Measurements from ENCODE around the gene PPP1R12B. TPM values are rescaled to one million over a fixed set of nuclear protein-coding genes. Genes with fewer than 3 reads are reported as not detected.
"Not testable (repeated sequence)": the region's sequence is repeated elsewhere in the genome, so short reads cannot be mapped to it uniquely, and the experiment has no call there.

Gene PPP1R12B
- total RNA-seq, 2 donors from 2014 or later = 18.2 to 33.0 TPM

DNA sequence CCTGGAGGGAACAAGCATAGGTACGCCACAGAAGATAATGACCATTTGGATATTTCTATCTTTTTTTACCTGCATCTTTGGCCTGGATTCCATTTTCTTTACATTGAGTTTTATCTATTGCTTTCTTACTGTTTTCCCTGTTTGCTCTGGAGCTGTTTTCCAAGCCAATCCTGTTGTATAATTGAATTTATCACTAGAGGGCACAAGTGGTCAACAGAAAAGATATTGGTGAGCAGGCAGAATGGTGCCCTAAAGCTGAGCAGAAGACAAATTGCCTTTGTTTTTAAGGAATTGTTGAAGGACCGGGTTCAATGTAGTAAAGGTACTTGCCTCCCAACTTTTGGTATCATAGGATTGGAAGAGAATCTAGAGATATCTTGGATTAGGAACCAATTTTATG, 152.8 kb downstream of the PPP1R12B start:
- H3K4me1 ChIP-seq = peaks cover 14% of the 10 kb centered on the region
- no peak overlapping the region for H3K27ac ChIP-seq
- DNase-seq (peak in 1 of 4 donors; percentile 10), ATAC-seq (peak; percentile 64)
- no peaks in the 10 kb centered on the region for H3K9me3 ChIP-seq
- H3K4me3 ChIP-seq = no peak overlapping the region
- H3K36me3 ChIP-seq (replicated peaks in 1 of 2; ENCODE audit: insufficient read depth in 1 of 2, low read depth in 2 of 2) = no peaks in the 10 kb centered on the region
- no peaks in the 10 kb centered on the region for H3K27me3 ChIP-seq
- intact Hi-C loops (cut with DNase I) = loop anchor here (10.0 kb wide), 1 partner anchor 94 kb away; no protein-coding TSS in a partner anchor
- TF ChIP-seq, protein P1, sequence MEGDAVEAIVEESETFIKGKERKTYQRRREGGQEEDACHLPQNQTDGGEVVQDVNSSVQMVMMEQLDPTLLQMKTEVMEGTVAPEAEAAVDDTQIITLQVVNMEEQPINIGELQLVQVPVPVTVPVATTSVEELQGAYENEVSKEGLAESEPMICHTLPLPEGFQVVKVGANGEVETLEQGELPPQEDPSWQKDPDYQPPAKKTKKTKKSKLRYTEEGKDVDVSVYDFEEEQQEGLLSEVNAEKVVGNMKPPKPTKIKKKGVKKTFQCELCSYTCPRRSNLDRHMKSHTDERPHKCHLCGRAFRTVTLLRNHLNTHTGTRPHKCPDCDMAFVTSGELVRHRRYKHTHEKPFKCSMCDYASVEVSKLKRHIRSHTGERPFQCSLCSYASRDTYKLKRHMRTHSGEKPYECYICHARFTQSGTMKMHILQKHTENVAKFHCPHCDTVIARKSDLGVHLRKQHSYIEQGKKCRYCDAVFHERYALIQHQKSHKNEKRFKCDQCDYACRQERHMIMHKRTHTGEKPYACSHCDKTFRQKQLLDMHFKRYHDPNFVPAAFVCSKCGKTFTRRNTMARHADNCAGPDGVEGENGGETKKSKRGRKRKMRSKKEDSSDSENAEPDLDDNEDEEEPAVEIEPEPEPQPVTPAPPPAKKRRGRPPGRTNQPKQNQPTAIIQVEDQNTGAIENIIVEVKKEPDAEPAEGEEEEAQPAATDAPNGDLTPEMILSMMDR (IDR thresholded peaks at IDR 0.05) = peak in 6 of 7 experiments; percentile 18 to 62 (median 58)
- no peak for TF ChIP-seq POLR2A (IDR thresholded peaks at IDR 0.05)
- 50 to 54% methylated on average over 2 of the region's 2 CpGs for WGBS, 2 donors

GRCh38 chr1:202505356-202505755, 156.9 kb downstream of the PPP1R12B start:
- H3K36me3 ChIP-seq (replicated peaks in 1 of 2; ENCODE audit: insufficient read depth in 1 of 2, low read depth in 2 of 2) = no peaks in the 10 kb centered on the region
- TF ChIP-seq, protein P1 (IDR thresholded peaks at IDR 0.05) = no peak
- no peak for TF ChIP-seq POLR2A (IDR thresholded peaks at IDR 0.05)
- intact Hi-C loops (cut with DNase I) = loop anchor here (10.0 kb wide), 1 partner anchor 89 kb away; no protein-coding TSS in a partner anchor
- DNase-seq (peak in 1 of 4 donors; percentile 6), ATAC-seq (peak; percentile 47)
- peaks cover 14% of the 10 kb centered on the region for H3K4me1 ChIP-seq
- peak overlapping the region in 1 of 4 donors; percentile 35 for H3K27ac ChIP-seq
- no peaks in the 10 kb centered on the region for H3K9me3 ChIP-seq
- H3K4me3 ChIP-seq = no peak overlapping the region
- H3K27me3 ChIP-seq = no peaks in the 10 kb centered on the region
- 33% methylated on average over 4 of the region's 4 CpGs for WGBS, 2 donors

DNA sequence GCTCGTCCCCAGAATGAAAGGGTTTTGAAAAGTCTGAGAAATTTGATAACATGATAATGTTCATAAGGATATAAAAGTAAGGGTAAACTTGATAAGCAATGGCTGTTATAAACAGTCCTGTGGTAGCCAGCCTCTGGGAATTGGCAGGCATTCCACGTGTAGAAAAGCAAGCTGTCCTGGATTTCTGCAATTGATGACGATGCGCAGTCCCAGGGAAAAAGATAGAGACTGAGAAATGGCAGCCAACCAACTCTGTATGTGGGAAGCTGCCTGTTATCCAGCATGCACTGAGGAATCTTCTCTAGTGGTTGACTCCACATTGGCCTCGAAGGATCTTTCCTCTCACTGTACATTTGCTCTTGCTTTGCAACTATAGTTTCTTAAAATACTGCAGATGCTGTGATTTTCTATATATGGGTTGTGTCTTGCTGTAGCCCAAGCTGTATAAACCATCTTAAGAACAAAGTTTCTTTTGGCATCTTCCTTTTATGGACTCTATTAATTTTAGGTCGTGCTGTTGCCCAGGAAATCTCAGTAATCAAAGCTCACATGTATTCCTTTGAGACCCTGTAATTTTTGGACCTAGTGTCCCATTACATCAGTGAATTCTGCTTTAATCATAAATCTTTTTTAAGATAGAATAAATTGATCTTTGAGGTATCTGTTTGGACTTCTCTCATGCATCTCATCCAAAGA, 157.5 kb downstream of the PPP1R12B start:
- H3K4me3 ChIP-seq; H3K36me3 ChIP-seq (replicated peaks in 1 of 2; ENCODE audit: insufficient read depth in 1 of 2, low read depth in 2 of 2); H3K27me3 ChIP-seq; H3K27ac ChIP-seq; H3K9me3 ChIP-seq: not testable (repeated sequence)
- peaks cover 14% of the 10 kb centered on the region for H3K4me1 ChIP-seq
- WGBS, 2 donors = 59 to 67% methylated on average over 6 of the region's 6 CpGs
- intact Hi-C loops (cut with DNase I) = loop anchor here (10.0 kb wide), 1 partner anchor 89 kb away; no protein-coding TSS in a partner anchor
- peak in 3 of 4 donors; percentile 25 to 41 (median 34) for DNase-seq
- ATAC-seq = peak; percentile 50

DNA sequence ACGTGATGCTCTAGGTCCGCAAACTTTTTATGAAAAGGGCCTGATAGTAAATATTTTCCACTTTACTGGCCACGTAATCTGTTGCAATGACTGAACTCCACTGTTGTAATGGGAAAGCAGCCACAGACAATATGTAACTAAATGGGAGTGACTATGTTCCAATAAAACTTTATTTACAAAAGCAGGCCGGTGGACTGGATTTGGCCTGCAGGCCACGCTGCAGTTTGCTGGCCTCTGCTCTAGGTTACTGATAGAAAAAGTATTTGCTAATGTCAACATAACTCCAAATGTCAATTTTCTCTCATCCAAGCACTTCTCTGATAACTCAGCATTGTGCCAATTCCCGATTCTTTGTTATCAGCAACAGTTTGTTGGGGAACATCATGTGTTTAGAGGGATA, 160.4 kb downstream of the PPP1R12B start:
- H3K27ac ChIP-seq; ATAC-seq; H3K27me3 ChIP-seq; H3K9me3 ChIP-seq; H3K4me3 ChIP-seq; H3K36me3 ChIP-seq (replicated peaks in 1 of 2; ENCODE audit: insufficient read depth in 1 of 2, low read depth in 2 of 2); DNase-seq: not testable (repeated sequence)
- peaks cover 14% of the 10 kb centered on the region for H3K4me1 ChIP-seq
- intact Hi-C loops (cut with DNase I) = loop anchor here (10.0 kb wide), 1 partner anchor 86 kb away; no protein-coding TSS in a partner anchor
- 58 to 69% methylated on average over 6 of the region's 6 CpGs for WGBS, 2 donors

- DNase-seq; intact Hi-C loops (cut with DNase I); H3K4me3 ChIP-seq; H3K27me3 ChIP-seq; H3K4me1 ChIP-seq; H3K36me3 ChIP-seq (replicated peaks in 1 of 2; ENCODE audit: insufficient read depth in 1 of 2, low read depth in 2 of 2); ATAC-seq; H3K9me3 ChIP-seq; H3K27ac ChIP-seq: not testable (repeated sequence)
These were observed 165.4 kb downstream of the PPP1R12B start for GRCh38 chr1:202513875-202514274.

DNA sequence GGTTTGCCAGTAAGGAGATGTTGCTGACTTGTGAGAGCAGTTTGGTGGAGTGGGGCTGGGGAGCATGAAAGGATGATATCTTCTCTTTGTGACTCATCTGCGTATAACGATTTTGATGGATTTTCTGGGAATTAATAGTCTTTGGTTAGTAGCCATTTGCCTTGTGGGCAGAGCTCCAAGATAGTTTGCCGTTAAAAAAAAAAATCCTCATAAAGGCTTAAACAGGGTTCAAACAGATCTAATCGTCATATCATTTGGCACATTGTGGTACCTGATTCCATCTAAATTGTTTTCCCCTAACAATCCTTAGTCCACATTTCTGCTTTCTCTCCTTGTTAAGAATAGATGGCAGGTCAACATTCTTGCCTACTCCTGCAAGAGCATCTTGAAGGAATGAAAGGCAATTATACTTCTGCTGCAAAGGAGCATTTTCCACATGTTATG, 168.0 kb downstream of the PPP1R12B start:
- ATAC-seq (no peak), DNase-seq (no peak)
- intact Hi-C loops (cut with DNase I) = no loop called here
- Histone ChIP-seq H3K27me3 (no peaks in the 10 kb centered on the region), H3K27ac (no peak overlapping the region), H3K4me3 (no peak overlapping the region), H3K4me1 (no peaks in the 10 kb centered on the region), H3K9me3 (no peaks in the 10 kb centered on the region), H3K36me3 (replicated peaks in 1 of 2; ENCODE audit: insufficient read depth in 1 of 2, low read depth in 2 of 2) (no peaks in the 10 kb centered on the region)
- no peak for TF ChIP-seq POLR2A (IDR thresholded peaks at IDR 0.05)
- TF ChIP-seq, protein P1 (IDR thresholded peaks at IDR 0.05) = no peak
- WGBS, 2 donors = 73 to 79% methylated on average over 4 of the region's 4 CpGs

DNA sequence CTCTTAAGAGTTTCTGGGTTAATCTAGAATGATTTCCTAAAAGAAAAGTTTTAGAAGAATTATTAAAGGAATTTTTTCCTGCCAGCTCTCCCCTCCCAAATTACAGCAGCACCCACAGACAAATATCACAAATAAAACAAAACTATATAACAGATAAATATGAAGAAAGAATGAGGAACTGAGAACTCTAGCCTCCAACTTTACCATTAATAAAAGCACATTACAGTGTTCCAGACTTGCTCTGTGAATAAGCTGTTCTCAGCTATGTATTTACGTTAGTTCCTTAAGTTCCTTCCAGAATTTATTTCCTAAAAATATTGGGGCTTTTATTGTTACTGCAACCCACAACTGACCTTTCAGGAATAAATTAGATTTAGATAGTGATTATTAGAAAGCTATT, 168.6 kb downstream of the PPP1R12B start:
- WGBS, 2 donors = 86 to 90% methylated on average over 1 of the region's 1 CpG
- ATAC-seq; H3K27me3 ChIP-seq; DNase-seq; H3K4me3 ChIP-seq; H3K27ac ChIP-seq; intact Hi-C loops (cut with DNase I); H3K4me1 ChIP-seq; H3K9me3 ChIP-seq; H3K36me3 ChIP-seq (replicated peaks in 1 of 2; ENCODE audit: insufficient read depth in 1 of 2, low read depth in 2 of 2): not testable (repeated sequence)

- H3K27ac ChIP-seq; intact Hi-C loops (cut with DNase I): not testable (repeated sequence)
- 64 to 67% methylated on average over 1 of the region's 1 CpG for WGBS, 2 donors
These were observed 169.7 kb downstream of the PPP1R12B start for GRCh38 chr1:202518180-202518579.

DNA sequence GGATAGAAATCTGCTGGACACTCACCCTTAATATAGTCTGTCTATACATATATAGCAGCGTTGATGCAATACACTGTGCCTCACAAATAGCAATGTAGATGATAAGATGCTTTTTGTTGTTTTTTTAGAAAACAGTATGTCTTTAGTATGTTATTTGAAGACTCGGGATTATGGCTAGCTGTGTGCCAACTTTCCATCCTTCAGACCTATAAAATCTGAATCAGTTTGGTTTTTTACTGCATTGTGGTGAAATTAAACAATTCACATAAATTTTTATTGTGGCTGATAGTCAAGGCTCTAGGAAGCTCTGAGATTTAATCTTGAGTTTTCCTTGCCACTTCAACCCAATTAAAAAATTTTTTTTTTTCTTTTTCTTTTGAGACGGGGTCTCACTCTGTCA, 170.4 kb downstream of the PPP1R12B start:
- ATAC-seq; H3K4me3 ChIP-seq; H3K9me3 ChIP-seq; H3K36me3 ChIP-seq (replicated peaks in 1 of 2; ENCODE audit: insufficient read depth in 1 of 2, low read depth in 2 of 2); DNase-seq; H3K27me3 ChIP-seq; H3K4me1 ChIP-seq; intact Hi-C loops (cut with DNase I); H3K27ac ChIP-seq: not testable (repeated sequence)
- WGBS, 2 donors = 87 to 88% methylated on average over 3 of the region's 3 CpGs

More at GRCh38 chr1:202518180-202518579, 169.7 kb downstream of the PPP1R12B start:
- DNase-seq; H3K4me1 ChIP-seq; ATAC-seq; H3K4me3 ChIP-seq; H3K9me3 ChIP-seq; H3K27me3 ChIP-seq; H3K36me3 ChIP-seq (replicated peaks in 1 of 2; ENCODE audit: insufficient read depth in 1 of 2, low read depth in 2 of 2): not testable (repeated sequence)

Data from body of pancreas (tissue), 4 donors.